Activated naive CD4-positive, alpha-beta T cell treated with anti-CD3 and anti-CD28 coated beads, Interleukin-2, amount 10 ng/mL, durations not matched to agents 7 days and 5 days (primary cell): ENCODE measurements around the gene ANKRD42.
"Not testable (repeated sequence)": the region's sequence is repeated elsewhere in the genome, so short reads cannot be mapped to it uniquely, and the experiment has no call there.

Experiments
- CTCF ChIA-PET: fragments of 350-600 bp; sonication (Branson Sonifier 250); formaldehyde crosslinking; loops from one replicate; lab custom pipeline; 2021; ENCODE audit warnings: antibody characterized with exemption; lab: Charles Lee
- DNase-seq: peaks from one replicate; pipeline ENCODE4 v3.0.0-alpha.2; 2020
- H3K27ac Mint-ChIP-seq: one replicate; pipeline ENCODE4 v1.8.0; 2021; ENCODE audit warnings: mild to moderate bottlenecking, moderate library complexity, mixed read lengths
- H3K27me3 Mint-ChIP-seq: one replicate; pipeline ENCODE4 v1.8.0; 2021; ENCODE audit warnings: mild to moderate bottlenecking, mixed read lengths
- H3K36me3 Mint-ChIP-seq: one replicate; pipeline ENCODE4 v1.8.0; 2021; ENCODE audit warnings: mixed read lengths
- H3K4me1 Mint-ChIP-seq: one replicate; pipeline ENCODE4 v1.8.0; 2021; ENCODE audit warnings: mixed read lengths
- H3K4me3 Mint-ChIP-seq: one replicate; pipeline ENCODE4 v1.8.0; 2021; ENCODE audit warnings: mild to moderate bottlenecking, moderate library complexity, mixed read lengths
- H3K9me3 Mint-ChIP-seq: one replicate; pipeline ENCODE4 v1.8.0; 2021; ENCODE audit warnings: mixed read lengths

Gene ANKRD42

DNA sequence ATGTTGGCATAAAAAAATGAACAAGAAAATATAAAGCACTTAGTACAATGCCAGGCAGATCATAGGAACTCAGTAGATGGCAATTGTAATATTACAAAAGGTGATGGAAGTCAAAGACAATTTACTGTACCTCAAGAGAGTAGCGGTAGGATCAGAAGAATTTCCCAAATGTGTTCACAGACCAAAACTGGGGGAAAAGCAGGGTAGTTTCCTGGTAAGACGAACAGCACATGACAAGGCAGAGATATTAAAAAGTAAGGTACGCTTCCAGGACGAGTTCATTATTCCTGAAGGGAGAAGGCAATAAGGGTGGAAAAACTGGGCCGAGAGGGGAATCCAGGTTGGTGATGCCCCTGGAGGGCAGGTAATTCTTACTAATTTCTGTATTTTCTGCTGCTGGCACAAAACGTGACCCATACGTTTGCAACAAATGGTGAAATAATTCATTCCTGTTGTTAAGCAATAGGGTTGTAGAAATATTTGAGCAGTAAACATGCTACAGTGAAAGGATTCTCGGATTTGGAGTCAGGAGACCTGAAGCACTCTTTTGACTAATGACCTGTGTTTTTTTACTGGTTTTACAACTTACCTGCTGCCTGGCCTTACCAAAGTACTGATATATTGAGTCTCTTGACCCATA lies 786 bp upstream of the ANKRD42 start:
- Mint-ChIP-seq H3K4me1 (peaks cover 42% of the 10 kb centered on the region), H3K36me3 (peaks cover 15% of the 10 kb centered on the region), H3K9me3 (no peaks in the 10 kb centered on the region), H3K27me3 (no peaks in the 10 kb centered on the region), H3K27ac (peak overlapping the region; percentile 92), H3K4me3 (peak overlapping the region; percentile 89)
- CTCF ChIA-PET, result no interaction called here
- no peak for DNase-seq

DNA sequence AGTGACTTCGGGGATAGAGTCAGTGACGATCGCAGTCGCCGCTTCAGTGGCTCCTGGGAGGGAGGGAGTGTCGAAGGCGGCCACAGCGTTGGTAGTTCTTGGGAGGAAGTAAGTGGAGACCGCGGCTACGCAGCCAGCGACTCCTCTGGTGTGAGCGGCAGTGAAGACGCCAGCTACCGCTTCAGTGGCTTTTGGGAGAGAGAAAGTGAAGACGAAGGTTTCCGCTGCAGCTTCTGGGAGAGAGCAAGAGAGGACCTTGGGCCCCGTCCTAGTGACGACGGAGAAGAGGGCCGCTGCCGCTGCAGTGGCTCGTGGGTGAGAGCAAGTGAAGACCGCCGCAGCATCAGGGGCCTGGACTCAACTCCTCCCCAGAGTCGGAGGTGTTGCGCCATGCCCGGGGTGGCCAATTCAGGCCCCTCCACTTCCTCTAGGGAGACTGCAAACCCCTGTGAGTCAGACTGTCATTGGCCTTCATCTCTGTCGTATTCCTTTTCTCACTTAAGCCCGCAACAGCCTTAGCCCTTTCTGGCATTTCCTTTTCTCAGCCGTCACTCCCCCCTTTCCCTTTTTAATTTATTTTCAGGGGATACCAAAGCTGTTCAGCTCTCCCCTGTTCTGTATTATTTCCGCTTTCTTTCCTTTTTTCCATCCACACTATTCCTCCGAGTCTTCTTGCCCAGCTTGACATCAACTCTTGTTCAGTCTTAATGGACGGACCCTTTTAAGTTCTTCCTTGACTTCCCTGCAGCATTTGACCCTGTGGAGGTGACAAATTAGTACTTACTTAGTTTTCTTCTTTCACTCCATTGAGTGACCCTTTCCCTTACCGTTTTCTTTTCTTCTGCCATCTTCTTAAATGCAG lies 1.0 kb downstream of the ANKRD42 start:
- H3K4me3 Mint-ChIP-seq, result peak overlapping the region; percentile 89
- H3K27ac Mint-ChIP-seq, result peak overlapping the region; percentile 92
- no peaks in the 10 kb centered on the region for H3K27me3 Mint-ChIP-seq
- H3K4me1 Mint-ChIP-seq, result peaks cover 42% of the 10 kb centered on the region
- peak; percentile 79 for DNase-seq
- CTCF ChIA-PET, result interaction anchor here (1.0 to 1.7 kb wide), 2 partner anchors 52 to 55 kb away, joined by 4 to 5 read pairs; no protein-coding TSS in a partner anchor
- peaks cover 12% of the 10 kb centered on the region for H3K36me3 Mint-ChIP-seq
- H3K9me3 Mint-ChIP-seq, result no peaks in the 10 kb centered on the region

- peaks cover 42% of the 10 kb centered on the region for H3K4me1 Mint-ChIP-seq
- H3K4me3 Mint-ChIP-seq, result peak overlapping the region; percentile 89
- DNase-seq, result no peak
- H3K27me3 Mint-ChIP-seq, result no peaks in the 10 kb centered on the region
- H3K27ac Mint-ChIP-seq, result peak overlapping the region; percentile 92
- peaks cover 10% of the 10 kb centered on the region for H3K36me3 Mint-ChIP-seq
- H3K9me3 Mint-ChIP-seq, result no peaks in the 10 kb centered on the region
- CTCF ChIA-PET, result interaction anchor here (1.0 to 1.7 kb wide), 2 partner anchors 51 to 55 kb away, joined by 4 to 5 read pairs; no protein-coding TSS in a partner anchor
These were observed 1.6 kb downstream of the ANKRD42 start for GRCh38 chr11:83195143-83195466.

DNA sequence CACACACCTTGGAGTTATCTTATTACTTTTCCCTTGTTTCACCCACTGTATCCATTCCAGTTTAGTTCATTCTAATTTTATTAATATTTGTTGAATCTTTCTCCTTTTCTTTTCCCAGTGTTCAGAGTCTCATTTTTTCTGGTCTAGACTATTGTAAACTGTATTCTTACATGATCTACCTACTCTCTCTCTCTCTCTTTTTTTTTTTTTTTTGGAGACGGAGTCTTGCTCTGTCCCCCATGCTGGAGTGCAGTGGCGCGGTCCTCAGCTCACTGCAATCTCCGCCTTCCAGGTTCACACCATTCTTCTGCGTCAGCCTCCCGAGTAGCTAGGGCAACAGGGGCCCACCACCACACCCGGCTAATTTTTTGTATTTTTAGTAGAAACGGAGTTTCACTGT lies 2.1 kb downstream of the ANKRD42 start:
- peaks cover 42% of the 10 kb centered on the region for H3K4me1 Mint-ChIP-seq
- H3K36me3 Mint-ChIP-seq, result peaks cover 8% of the 10 kb centered on the region
- H3K4me3 Mint-ChIP-seq, result peak overlapping the region; percentile 1
- no peaks in the 10 kb centered on the region for H3K9me3 Mint-ChIP-seq
- CTCF ChIA-PET, result interaction anchor here (0.6 kb wide), 1 partner anchor 51 kb away, joined by 3 read pairs; no protein-coding TSS in a partner anchor
- no peaks in the 10 kb centered on the region for H3K27me3 Mint-ChIP-seq
- H3K27ac Mint-ChIP-seq, result no peak overlapping the region
- DNase-seq, result no peak

DNA sequence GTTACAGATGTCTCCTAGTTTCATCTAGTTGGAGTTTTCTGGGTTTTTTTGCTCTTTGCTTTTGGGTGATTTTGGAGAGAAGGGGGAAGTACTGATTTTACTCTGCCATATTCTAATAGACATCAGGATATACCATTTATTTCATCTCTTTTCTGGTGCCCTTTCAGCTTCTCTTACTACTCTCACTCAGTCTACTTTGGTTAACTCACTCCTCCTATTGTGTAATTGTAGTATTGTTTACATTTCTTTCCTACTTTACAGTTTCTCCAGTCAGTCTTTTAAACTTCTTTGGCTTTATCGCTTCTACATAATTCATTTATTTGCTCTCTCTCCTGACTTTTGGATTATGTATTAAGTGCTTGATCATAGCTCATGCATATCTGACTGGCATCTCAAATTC lies 6.5 kb downstream of the ANKRD42 start:
- Mint-ChIP-seq H3K4me1 (peaks cover 13% of the 10 kb centered on the region), H3K4me3 (no peak overlapping the region), H3K27ac (no peak overlapping the region), H3K27me3 (no peaks in the 10 kb centered on the region), H3K36me3 (no peaks in the 10 kb centered on the region), H3K9me3 (no peaks in the 10 kb centered on the region)
- CTCF ChIA-PET, result interaction anchor here (1.4 kb wide), 1 partner anchor 51 kb away, joined by 4 read pairs; no protein-coding TSS in a partner anchor
- DNase-seq, result no peak

DNA sequence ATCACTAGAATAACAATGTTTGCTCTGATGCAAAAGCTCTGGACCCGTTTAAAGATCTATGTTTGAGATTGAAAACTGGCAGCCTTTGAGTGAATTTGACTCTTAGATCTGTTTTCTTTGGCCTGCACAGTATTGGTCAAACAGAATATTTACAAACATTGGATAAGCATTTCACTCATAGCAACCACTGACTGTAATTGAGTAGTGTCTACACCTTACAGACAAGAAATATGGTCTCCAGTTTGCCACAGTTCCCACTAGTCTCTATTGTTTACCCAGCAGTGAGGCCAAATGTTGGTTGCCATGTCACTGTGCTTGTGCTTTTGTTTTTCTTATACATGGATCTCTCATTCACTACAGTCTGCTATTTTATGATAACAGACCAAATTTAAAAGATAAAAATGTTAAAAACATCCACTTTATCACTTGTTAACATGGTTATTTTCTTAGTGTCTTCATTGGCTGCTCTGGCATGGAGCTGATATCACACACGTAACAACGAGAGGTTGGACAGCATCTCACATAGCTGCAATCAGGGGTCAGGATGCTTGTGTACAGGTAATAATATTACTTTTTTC lies 12.2 kb downstream of the ANKRD42 start:
- no peak for DNase-seq
- no peak overlapping the region for H3K27ac Mint-ChIP-seq
- no peaks in the 10 kb centered on the region for H3K27me3 Mint-ChIP-seq
- H3K4me3 Mint-ChIP-seq, result no peak overlapping the region
- CTCF ChIA-PET, result interaction anchor here (1.3 kb wide), 1 partner anchor 44 kb away, joined by 4 read pairs; no protein-coding TSS in a partner anchor
- no peaks in the 10 kb centered on the region for H3K9me3 Mint-ChIP-seq
- no peaks in the 10 kb centered on the region for H3K36me3 Mint-ChIP-seq
- H3K4me1 Mint-ChIP-seq, result no peaks in the 10 kb centered on the region

DNA sequence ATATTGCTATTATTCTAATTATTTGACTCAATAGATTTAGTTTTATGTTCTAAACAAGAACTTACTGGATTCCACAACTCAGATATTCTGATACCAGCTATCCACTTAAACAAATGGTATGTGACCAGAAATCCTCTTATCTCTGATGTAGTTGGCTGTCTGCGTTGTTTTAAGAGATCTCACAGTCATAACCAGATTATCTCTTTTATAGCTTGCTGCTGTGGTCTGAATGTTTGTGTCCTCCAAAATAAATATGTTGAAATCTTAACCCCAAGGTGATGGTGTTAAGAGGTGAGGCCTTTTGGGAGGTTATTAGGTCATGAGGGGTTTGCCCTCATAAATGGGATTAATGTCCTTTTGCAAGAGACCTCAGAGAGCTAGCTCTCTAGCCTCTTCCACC lies 12.7 kb downstream of the ANKRD42 start:
- no peaks in the 10 kb centered on the region for H3K4me1 Mint-ChIP-seq
- H3K27me3 Mint-ChIP-seq, result no peaks in the 10 kb centered on the region
- H3K27ac Mint-ChIP-seq, result no peak overlapping the region
- CTCF ChIA-PET, result interaction anchor here (1.3 kb wide), 1 partner anchor 43 kb away, joined by 4 read pairs; no protein-coding TSS in a partner anchor
- H3K36me3 Mint-ChIP-seq, result no peaks in the 10 kb centered on the region
- no peak overlapping the region for H3K4me3 Mint-ChIP-seq
- H3K9me3 Mint-ChIP-seq, result no peaks in the 10 kb centered on the region
- DNase-seq, result no peak

GRCh38 chr11:83206771-83207382 lies 13.4 kb downstream of the ANKRD42 start:
- not testable (repeated sequence) for H3K27me3 Mint-ChIP-seq, H3K36me3 Mint-ChIP-seq, H3K4me3 Mint-ChIP-seq, H3K27ac Mint-ChIP-seq, H3K9me3 Mint-ChIP-seq, DNase-seq, H3K4me1 Mint-ChIP-seq
- CTCF ChIA-PET, result interaction anchor here (1.3 kb wide), 1 partner anchor 43 kb away, joined by 4 read pairs; no protein-coding TSS in a partner anchor

GRCh38 chr11:83219095-83219494 lies 25.6 kb downstream of the ANKRD42 start:
- no peaks in the 10 kb centered on the region for H3K9me3 Mint-ChIP-seq
- no peaks in the 10 kb centered on the region for H3K27me3 Mint-ChIP-seq
- no peaks in the 10 kb centered on the region for H3K4me1 Mint-ChIP-seq
- CTCF ChIA-PET, result no interaction called here
- no peaks in the 10 kb centered on the region for H3K36me3 Mint-ChIP-seq
- no peak for DNase-seq
- no peak overlapping the region for H3K27ac Mint-ChIP-seq
- H3K4me3 Mint-ChIP-seq, result no peak overlapping the region

DNA sequence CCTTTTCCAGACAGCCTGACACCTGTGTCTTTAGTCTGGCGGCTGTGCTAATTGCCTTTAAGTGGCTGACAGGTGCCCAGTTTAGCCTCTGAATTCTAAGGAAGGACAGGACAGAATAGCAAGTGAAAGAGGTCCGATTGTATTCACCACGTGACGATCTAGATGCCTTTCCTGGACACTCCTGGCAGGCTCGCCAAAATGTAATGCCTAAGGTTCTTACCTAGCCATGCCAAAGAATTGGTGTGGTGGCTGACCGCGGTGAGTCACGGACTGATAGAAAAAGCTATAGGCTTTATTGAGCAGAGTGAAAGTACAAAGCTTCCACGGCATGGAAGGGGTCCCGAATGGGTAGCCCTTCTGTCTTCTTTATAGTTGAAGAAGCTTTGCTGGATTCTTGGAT lies 26.7 kb downstream of the ANKRD42 start:
- no peak overlapping the region for H3K4me3 Mint-ChIP-seq
- no peaks in the 10 kb centered on the region for H3K4me1 Mint-ChIP-seq
- no peak overlapping the region for H3K27ac Mint-ChIP-seq
- CTCF ChIA-PET, result no interaction called here
- DNase-seq, result no peak
- no peaks in the 10 kb centered on the region for H3K9me3 Mint-ChIP-seq
- no peaks in the 10 kb centered on the region for H3K27me3 Mint-ChIP-seq
- no peaks in the 10 kb centered on the region for H3K36me3 Mint-ChIP-seq

GRCh38 chr11:83221694-83222093 lies 28.2 kb downstream of the ANKRD42 start:
- no peaks in the 10 kb centered on the region for H3K27me3 Mint-ChIP-seq
- H3K27ac Mint-ChIP-seq, result no peak overlapping the region
- DNase-seq, result no peak
- CTCF ChIA-PET, result interaction anchor here (0.7 kb wide), 1 partner anchor 28 kb away, joined by 3 read pairs; no protein-coding TSS in a partner anchor
- no peak overlapping the region for H3K4me3 Mint-ChIP-seq
- no peaks in the 10 kb centered on the region for H3K36me3 Mint-ChIP-seq
- H3K4me1 Mint-ChIP-seq, result no peaks in the 10 kb centered on the region
- H3K9me3 Mint-ChIP-seq, result no peaks in the 10 kb centered on the region

GRCh38 chr11:83222499-83222898 lies 29.0 kb downstream of the ANKRD42 start:
- Mint-ChIP-seq H3K27ac (no peak overlapping the region), H3K4me1 (no peaks in the 10 kb centered on the region), H3K4me3 (no peak overlapping the region), H3K36me3 (no peaks in the 10 kb centered on the region), H3K9me3 (no peaks in the 10 kb centered on the region), H3K27me3 (no peaks in the 10 kb centered on the region)
- CTCF ChIA-PET, result interaction anchor here (0.7 kb wide), 2 partner anchors 8 to 27 kb away, joined by 3 read pairs; no protein-coding TSS in a partner anchor
- no peak for DNase-seq

DNA sequence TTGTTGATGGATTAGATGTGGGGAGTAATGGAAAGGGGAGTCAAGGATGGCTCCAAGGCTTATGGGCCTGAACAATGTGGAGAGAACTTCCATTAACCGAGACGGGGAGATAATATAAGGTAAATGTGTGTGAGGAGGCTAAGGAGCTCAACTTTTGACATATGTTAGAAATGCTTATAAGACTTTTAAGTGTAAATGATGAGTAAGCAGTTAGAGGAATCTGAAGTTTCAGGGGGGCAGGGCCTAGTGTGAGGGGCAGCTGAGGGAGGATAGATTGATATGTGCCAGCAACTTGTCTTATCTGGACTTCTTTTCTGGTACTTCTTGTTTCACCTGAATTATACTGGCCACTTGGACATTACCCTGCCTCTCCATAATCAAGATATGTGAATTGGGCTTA lies 29.9 kb downstream of the ANKRD42 start:
- Mint-ChIP-seq H3K4me1 (no peaks in the 10 kb centered on the region), H3K9me3 (no peaks in the 10 kb centered on the region), H3K27ac (no peak overlapping the region), H3K27me3 (no peaks in the 10 kb centered on the region), H3K36me3 (no peaks in the 10 kb centered on the region), H3K4me3 (no peak overlapping the region)
- CTCF ChIA-PET, result no interaction called here
- no peak for DNase-seq

GRCh38 chr11:83235825-83236224 lies 42.3 kb downstream of the ANKRD42 start:
- H3K4me1 Mint-ChIP-seq, result no peaks in the 10 kb centered on the region
- no peaks in the 10 kb centered on the region for H3K36me3 Mint-ChIP-seq
- H3K27me3 Mint-ChIP-seq, result peaks cover 6% of the 10 kb centered on the region
- CTCF ChIA-PET, result interaction anchor here (1.1 to 2.3 kb wide), 3 partner anchors 13 to 490 kb away, joined by 3 to 7 read pairs (median 4); no protein-coding TSS in a partner anchor
- H3K27ac Mint-ChIP-seq, result no peak overlapping the region
- H3K4me3 Mint-ChIP-seq, result no peak overlapping the region
- H3K9me3 Mint-ChIP-seq, result no peaks in the 10 kb centered on the region
- no peak for DNase-seq
